Lower leg skin (tissue), 3 donors: ENCODE results near the gene NUDT4.

Source experiments
- CTCF ChIP-seq, 3 donors: fragments of 450-650 bp; IDR thresholded peaks; one replicate each; pipeline ENCODE4 v1.5.1; 2016; ENCODE audit warnings: antibody characterized with exemption in 3 of 3, mild to moderate bottlenecking in 3 of 3, moderate library complexity in 2 of 3
- POLR2A ChIP-seq, 2 donors: fragments of 450-650 bp; IDR thresholded peaks; one replicate each; pipeline ENCODE4 v1.6.1; 2016 to 2017; ENCODE audit warnings: antibody characterized with exemption in 2 of 2, mild to moderate bottlenecking in 1 of 2, moderate library complexity in 1 of 2

GRCh38 chr12:93361151-93361919 is 16.4 kb upstream of the NUDT4 start:
- no peak for TF ChIP-seq CTCF (IDR thresholded peaks at IDR 0.05)
- no peak for TF ChIP-seq POLR2A (IDR thresholded peaks at IDR 0.05)
